Loucy (cell line): ENCODE measurements around the gene RBPJL.

ENCODE experiments used
- H2AFZ ChIP-seq: fragments of 200-600 bp; sonication (generic); 2 replicates; pipeline ENCODE4 v1.6.0; 2016; ENCODE audit warnings: antibody characterized with exemption, mild to moderate bottlenecking, low read length, moderate library complexity
- H3F3A ChIP-seq: fragments of 200-600 bp; 2 replicates; pipeline ENCODE4 v1.6.0; 2016; ENCODE audit warnings: antibody characterized with exemption, low read depth, mild to moderate bottlenecking
- H3K27me3 ChIP-seq: fragments of 200-600 bp; sonication (generic); 2 replicates; pipeline ENCODE4 v1.6.1; 2014; ENCODE audit warnings: low read length, mild to moderate bottlenecking; ENCODE audit not compliant: insufficient read depth, poor library complexity, severe bottlenecking
- H3K36me3 ChIP-seq: fragments of 200-600 bp; sonication (generic); 2 replicates; pipeline ENCODE4 v1.6.1; 2016; ENCODE audit warnings: low read length; ENCODE audit not compliant: insufficient read depth
- H3K4me1 ChIP-seq: fragments of 200-600 bp; sonication (generic); 2 replicates; pipeline ENCODE4 v1.5.1; 2014; ENCODE audit warnings: low read length, mild to moderate bottlenecking; ENCODE audit not compliant: insufficient read depth, poor library complexity, severe bottlenecking
- H3K4me2 ChIP-seq: fragments of 200-600 bp; sonication (generic); 2 replicates; pipeline ENCODE4 v1.6.0; 2014; ENCODE audit warnings: antibody characterized with exemption, low read length, low read depth, mild to moderate bottlenecking; ENCODE audit not compliant: poor library complexity, severe bottlenecking
- H3K4me3 ChIP-seq: fragments of 200-600 bp; sonication (generic); 2 replicates; pipeline ENCODE4 v1.5.1; 2014; ENCODE audit warnings: low read length, mild to moderate bottlenecking, mixed read lengths; ENCODE audit not compliant: poor library complexity, severe bottlenecking
- H3K79me2 ChIP-seq: fragments of 200-600 bp; sonication (generic); 2 replicates; pipeline ENCODE4 v1.6.1; 2014; ENCODE audit warnings: low read length; ENCODE audit not compliant: insufficient read depth
- H3K9ac ChIP-seq: fragments of 200-600 bp; sonication (generic); 2 replicates; pipeline ENCODE4 v1.6.0; 2014; ENCODE audit warnings: mild to moderate bottlenecking, low read depth, low read length, moderate library complexity; ENCODE audit not compliant: poor library complexity, severe bottlenecking
- H3K9me2 ChIP-seq: fragments of 200-600 bp; sonication (generic); replicated peaks from 2 replicates; pipeline ENCODE4 v1.6.1; 2016; ENCODE audit warnings: low read depth, low read length, mixed read lengths
- H3K9me3 ChIP-seq: fragments of 200-600 bp; sonication (generic); 2 replicates; pipeline ENCODE4 v1.6.1; 2014; ENCODE audit warnings: mild to moderate bottlenecking, antibody characterized with exemption, low read length, low read depth; ENCODE audit not compliant: insufficient read depth
- H4K20me1 ChIP-seq: fragments of 200-600 bp; sonication (generic); 2 replicates; pipeline ENCODE4 v1.6.0; 2014; ENCODE audit warnings: antibody characterized with exemption, low read length, mild to moderate bottlenecking; ENCODE audit not compliant: insufficient read depth, poor library complexity, severe bottlenecking
- EZH2phosphoT487 ChIP-seq: fragments of 200-600 bp; IDR thresholded peaks from 2 replicates; pipeline ENCODE4 v1.6.1; 2018; ENCODE audit warnings: antibody characterized with exemption, mild to moderate bottlenecking, moderate library complexity, borderline replicate concordance
- TF ChIP-seq, protein P1 (sequence below): fragments of 200-600 bp; sonication (generic); conservative IDR thresholded peaks from 2 replicates; pipeline ENCODE4 v1.5.1; 2014; ENCODE audit warnings: mild to moderate bottlenecking, antibody characterized with exemption, low read length

Gene RBPJL

DNA sequence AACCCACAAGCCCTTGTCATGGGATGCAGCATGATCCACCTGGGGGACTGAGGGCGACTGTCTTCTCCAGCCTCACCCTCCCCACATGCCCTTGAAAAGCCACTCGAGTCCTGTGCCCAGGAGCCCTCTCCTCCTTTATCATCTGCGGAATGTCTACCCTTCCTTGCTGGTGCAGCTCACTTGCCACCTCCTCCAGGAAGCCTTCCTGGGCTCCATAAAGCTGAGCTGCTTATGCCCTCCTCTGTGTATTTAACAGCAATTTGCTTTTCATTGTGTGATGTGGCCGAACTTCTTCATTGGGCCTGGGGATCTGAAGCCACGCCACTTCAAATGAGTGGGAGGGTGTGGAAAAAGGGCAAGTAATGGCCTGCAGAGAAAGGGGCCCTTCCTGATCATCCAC lies 17.8 kb upstream of the RBPJL start:
- no peaks in the 10 kb centered on the region for H3K4me1 ChIP-seq
- H3K4me2 ChIP-seq, result no peak overlapping the region
- TF ChIP-seq, protein P1, sequence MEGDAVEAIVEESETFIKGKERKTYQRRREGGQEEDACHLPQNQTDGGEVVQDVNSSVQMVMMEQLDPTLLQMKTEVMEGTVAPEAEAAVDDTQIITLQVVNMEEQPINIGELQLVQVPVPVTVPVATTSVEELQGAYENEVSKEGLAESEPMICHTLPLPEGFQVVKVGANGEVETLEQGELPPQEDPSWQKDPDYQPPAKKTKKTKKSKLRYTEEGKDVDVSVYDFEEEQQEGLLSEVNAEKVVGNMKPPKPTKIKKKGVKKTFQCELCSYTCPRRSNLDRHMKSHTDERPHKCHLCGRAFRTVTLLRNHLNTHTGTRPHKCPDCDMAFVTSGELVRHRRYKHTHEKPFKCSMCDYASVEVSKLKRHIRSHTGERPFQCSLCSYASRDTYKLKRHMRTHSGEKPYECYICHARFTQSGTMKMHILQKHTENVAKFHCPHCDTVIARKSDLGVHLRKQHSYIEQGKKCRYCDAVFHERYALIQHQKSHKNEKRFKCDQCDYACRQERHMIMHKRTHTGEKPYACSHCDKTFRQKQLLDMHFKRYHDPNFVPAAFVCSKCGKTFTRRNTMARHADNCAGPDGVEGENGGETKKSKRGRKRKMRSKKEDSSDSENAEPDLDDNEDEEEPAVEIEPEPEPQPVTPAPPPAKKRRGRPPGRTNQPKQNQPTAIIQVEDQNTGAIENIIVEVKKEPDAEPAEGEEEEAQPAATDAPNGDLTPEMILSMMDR, result no peak
- TF ChIP-seq EZH2phosphoT487, result no peak
- no peaks in the 10 kb centered on the region for H3K36me3 ChIP-seq
- H3F3A ChIP-seq, result no peaks in the 10 kb centered on the region
- no peak overlapping the region for H3K9ac ChIP-seq
- H3K9me2 ChIP-seq, result no peaks in the 10 kb centered on the region
- no peak overlapping the region for H3K4me3 ChIP-seq
- no peaks in the 10 kb centered on the region for H3K27me3 ChIP-seq
- H2AFZ ChIP-seq, result no peak overlapping the region
- H4K20me1 ChIP-seq, result no peaks in the 10 kb centered on the region
- H3K9me3 ChIP-seq, result no peaks in the 10 kb centered on the region
- H3K79me2 ChIP-seq, result no peaks in the 10 kb centered on the region

DNA sequence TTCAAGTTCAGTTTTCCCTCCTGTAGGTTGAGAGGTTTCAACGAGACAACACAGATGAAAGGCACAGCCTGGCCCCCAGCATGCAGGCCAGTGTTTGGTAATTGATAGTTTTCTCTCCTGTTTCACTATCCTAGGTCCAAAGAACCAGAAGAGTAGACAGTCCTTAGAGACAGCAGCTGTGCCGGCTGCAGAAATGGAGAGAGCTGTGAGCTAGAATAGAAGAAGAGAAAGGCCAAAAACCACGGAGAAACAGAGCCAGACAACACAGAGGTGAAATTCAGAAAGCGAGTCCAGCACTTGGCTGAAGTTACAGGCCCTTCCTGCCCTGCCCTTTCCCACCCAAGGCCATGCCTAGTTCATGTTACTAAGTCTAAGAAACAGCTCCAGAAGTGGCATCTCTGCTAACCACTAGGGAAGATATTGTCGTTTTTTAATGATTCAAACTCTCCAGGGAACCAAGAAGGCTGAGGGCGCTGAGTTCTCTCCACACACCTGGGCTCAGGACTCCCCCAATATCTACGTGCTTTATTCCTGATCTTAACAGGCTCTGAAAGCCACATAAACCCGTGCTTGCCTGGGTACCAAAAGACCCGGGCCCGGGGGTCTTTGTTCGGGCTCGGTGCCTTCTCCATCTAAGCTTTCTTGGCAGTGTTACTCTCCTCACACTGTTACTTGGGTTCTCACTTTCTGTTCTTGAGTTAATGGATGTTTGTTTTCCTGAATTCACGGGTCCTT lies 16.5 kb upstream of the RBPJL start:
- H3K36me3 ChIP-seq, result no peaks in the 10 kb centered on the region
- no peaks in the 10 kb centered on the region for H3K9me2 ChIP-seq
- H3K4me1 ChIP-seq, result no peaks in the 10 kb centered on the region
- no peaks in the 10 kb centered on the region for H4K20me1 ChIP-seq
- H3F3A ChIP-seq, result no peaks in the 10 kb centered on the region
- no peak for TF ChIP-seq EZH2phosphoT487
- TF ChIP-seq, protein P1, result no peak
- H3K27me3 ChIP-seq, result no peaks in the 10 kb centered on the region
- peak overlapping the region; percentile 45; the same call in 1 of the 2 replicates for H2AFZ ChIP-seq
- no peak overlapping the region for H3K4me3 ChIP-seq
- H3K4me2 ChIP-seq, result no peak overlapping the region
- no peaks in the 10 kb centered on the region for H3K9me3 ChIP-seq
- no peak overlapping the region for H3K9ac ChIP-seq
- H3K79me2 ChIP-seq, result no peaks in the 10 kb centered on the region

DNA sequence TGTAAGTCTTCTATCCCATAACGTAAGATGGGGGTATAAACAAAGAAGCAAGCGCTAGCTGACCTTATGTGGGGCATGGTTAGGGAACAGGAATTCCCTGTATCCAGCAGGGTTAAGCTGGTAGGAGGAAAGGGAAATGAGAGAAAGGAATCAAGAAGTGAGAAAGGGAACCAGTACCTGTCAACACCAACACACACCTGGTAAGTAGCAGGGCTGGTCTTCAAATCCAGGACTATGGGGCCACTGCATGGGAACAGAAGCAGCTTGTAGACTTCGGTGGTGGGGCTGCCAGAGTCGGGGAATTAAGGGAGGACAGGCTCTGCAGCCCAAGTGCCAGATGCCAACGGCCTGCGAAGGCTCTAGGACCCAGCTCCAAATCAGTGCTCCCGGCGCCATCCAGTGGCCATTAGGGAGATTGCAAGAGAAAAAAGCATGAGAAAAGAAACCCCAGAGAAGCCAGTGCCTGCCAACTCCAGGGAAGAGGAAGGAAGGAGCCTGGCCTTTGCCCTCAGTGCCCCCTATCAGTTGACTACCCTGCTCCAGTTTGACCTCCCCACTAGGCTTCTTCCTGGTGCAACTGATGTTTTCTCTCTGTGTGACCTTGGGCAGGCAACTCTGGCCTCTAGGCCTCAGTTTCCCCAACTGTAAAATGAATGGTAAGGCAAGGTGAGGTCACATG lies 15.8 kb upstream of the RBPJL start:
- H3K9me2 ChIP-seq, result no peaks in the 10 kb centered on the region
- no peak for TF ChIP-seq EZH2phosphoT487
- TF ChIP-seq, protein P1, result peak; percentile 91
- no peaks in the 10 kb centered on the region for H3K36me3 ChIP-seq
- no peaks in the 10 kb centered on the region for H3F3A ChIP-seq
- no peaks in the 10 kb centered on the region for H3K27me3 ChIP-seq
- H4K20me1 ChIP-seq, result no peaks in the 10 kb centered on the region
- no peaks in the 10 kb centered on the region for H3K9me3 ChIP-seq
- H3K4me1 ChIP-seq, result no peaks in the 10 kb centered on the region
- peak overlapping the region; percentile 36 for H2AFZ ChIP-seq
- no peak overlapping the region for H3K4me3 ChIP-seq
- no peak overlapping the region for H3K9ac ChIP-seq
- H3K79me2 ChIP-seq, result no peaks in the 10 kb centered on the region
- no peak overlapping the region for H3K4me2 ChIP-seq
